Breast epithelium (tissue), 4 donors: ENCODE measurements around the gene PLEKHN1. TPM values are rescaled to one million over a fixed set of nuclear protein-coding genes. Genes with fewer than 3 reads are reported as not detected.

Experiments used
- DNase-seq, 2 donors: peaks; one replicate each; pipeline ENCODE4 v3.0.0-alpha.2; 2019; ENCODE audit warnings: low spot score in 2 of 2
- H3K27ac ChIP-seq, 2 donors: fragments of 200-600 bp; sonication (generic) in 1 of 2; one replicate each; pipeline ENCODE4 v1.5.1; 2016 to 2019; ENCODE audit warnings: mild to moderate bottlenecking in 1 of 2
- H3K27me3 ChIP-seq, 2 donors: fragments of 200-600 bp; sonication (generic) in 1 of 2; one replicate each; pipeline versions ENCODE4 v1.5.1 to v1.6.0; 2017 to 2019; ENCODE audit warnings: control low read depth in 1 of 2, mild to moderate bottlenecking in 1 of 2
- H3K36me3 ChIP-seq: fragments of 200-600 bp; one replicate; pipeline ENCODE4 v1.5.1; 2019
- H3K4me1 ChIP-seq, 2 donors: fragments of 200-600 bp; sonication (generic); one replicate each; pipeline ENCODE4 v1.5.1; 2016 to 2019; ENCODE audit warnings: control low read depth in 1 of 2
- H3K4me3 ChIP-seq, 3 donors: fragments of 200-600 bp; sonication (generic); 1 replicate in 2 of 3; 2 replicates in 1 of 3; pipeline ENCODE4 v1.5.1; 2016 to 2019; ENCODE audit warnings: mild to moderate bottlenecking in 3 of 3, moderate library complexity in 2 of 3
- H3K9me3 ChIP-seq, 2 donors: fragments of 200-600 bp; sonication (generic) in 1 of 2; one replicate each; pipeline ENCODE4 v1.5.1; 2016 to 2019; ENCODE audit warnings: control low read depth in 1 of 2
- CTCF ChIP-seq, 3 donors: fragments of 450-650 bp; IDR thresholded peaks; one replicate each; pipeline ENCODE4 v1.5.1; 2016 to 2017; ENCODE audit warnings: antibody characterized with exemption in 3 of 3, mild to moderate bottlenecking in 3 of 3, moderate library complexity in 3 of 3
- POLR2A ChIP-seq: fragments of 450-650 bp; IDR thresholded peaks from one replicate; pipeline ENCODE4 v1.6.1; 2016; ENCODE audit warnings: antibody characterized with exemption, mild to moderate bottlenecking, moderate library complexity
- POLR2AphosphoS5 ChIP-seq, 3 donors: sonication (generic); formaldehyde crosslinking; IDR thresholded peaks; one replicate each; pipeline ENCODE4 v1.6.1; 2017; ENCODE audit warnings: antibody characterized with exemption in 3 of 3
- intact Hi-C: fragments of 100-400 bp; cut with DNase I; formaldehyde crosslinking; loops from one replicate; pipeline ENCODE4 v1.15.1; 2023; ENCODE audit warnings: low total_unique reads
- total RNA-seq, 3 donors: library from RNA; depleted of rRNA; stranded (reverse); fragments of >200 nt; gene quantifications; one replicate each; pipeline ENCODE4 v1.1.0, GENCODE V29; 2016

The PLEKHN1 gene
- total RNA-seq, 3 donors from 2014 or later: 0.16 to 2.8 (median 1.6) TPM

- no peak for DNase-seq
- TF ChIP-seq POLR2A (no peak), CTCF (IDR thresholded peaks at IDR 0.05) (no peak), POLR2AphosphoS5 (IDR thresholded peaks at IDR 0.05) (no peak)
- no peaks in the 10 kb centered on the region for H3K9me3 ChIP-seq
- H3K4me3 ChIP-seq: no peak overlapping the region
- H3K27me3 ChIP-seq: peaks cover 17 to 85% of the 10 kb centered on the region in 2 donors
- peaks cover 7 to 19% of the 10 kb centered on the region in 2 donors for H3K4me1 ChIP-seq
- no peaks in the 10 kb centered on the region for H3K36me3 ChIP-seq
- intact Hi-C loops: no loop called here
- no peak overlapping the region for H3K27ac ChIP-seq
Observed at GRCh38 chr1:918843-919242, 47.4 kb upstream of the PLEKHN1 start.

GRCh38 chr1:919271-919872 lies 46.9 kb upstream of the PLEKHN1 start:
- H3K9me3 ChIP-seq: no peaks in the 10 kb centered on the region
- H3K27me3 ChIP-seq: peaks cover 13 to 80% of the 10 kb centered on the region in 2 donors
- TF ChIP-seq CTCF (IDR thresholded peaks at IDR 0.05) (no peak), POLR2A (no peak), POLR2AphosphoS5 (IDR thresholded peaks at IDR 0.05) (no peak)
- no peak overlapping the region for H3K4me3 ChIP-seq
- intact Hi-C loops: no loop called here
- H3K27ac ChIP-seq: no peak overlapping the region
- no peak for DNase-seq
- no peaks in the 10 kb centered on the region for H3K36me3 ChIP-seq
- peaks cover 10 to 19% of the 10 kb centered on the region in 2 donors for H3K4me1 ChIP-seq

DNA sequence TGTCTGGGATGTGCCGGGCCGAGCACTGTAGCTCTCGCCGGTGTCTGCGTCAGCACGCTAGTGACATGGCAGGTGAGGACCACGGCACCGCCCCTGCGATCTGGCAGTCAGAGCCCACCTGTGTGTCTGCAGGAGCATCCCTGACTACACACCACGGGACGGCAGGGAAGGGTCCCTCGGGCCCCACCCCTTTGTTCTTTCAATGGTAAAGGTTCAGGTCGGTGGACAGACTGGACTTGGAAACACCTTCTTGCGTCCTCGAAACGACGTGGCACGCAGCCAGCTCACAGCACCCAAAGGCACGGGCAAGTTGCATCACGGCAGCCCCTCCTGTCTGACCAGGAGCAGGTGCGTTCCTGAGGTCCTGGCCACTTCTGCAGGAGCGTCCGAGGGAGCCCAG lies 46.3 kb upstream of the PLEKHN1 start:
- TF ChIP-seq CTCF (IDR thresholded peaks at IDR 0.05) (no peak), POLR2AphosphoS5 (IDR thresholded peaks at IDR 0.05) (no peak), POLR2A (no peak)
- Histone ChIP-seq H3K36me3 (no peaks in the 10 kb centered on the region), H3K27me3 (peaks cover 13 to 84% of the 10 kb centered on the region in 2 donors), H3K4me3 (peak overlapping the region in 1 of 3 donors; percentile 33), H3K9me3 (no peaks in the 10 kb centered on the region), H3K27ac (no peak overlapping the region), H3K4me1 (peaks cover 16 to 19% of the 10 kb centered on the region in 2 donors)
- intact Hi-C loops: loop anchor here (1.0 kb wide), 1 partner anchor 12 kb away; no protein-coding TSS in a partner anchor
- no peak for DNase-seq

DNA sequence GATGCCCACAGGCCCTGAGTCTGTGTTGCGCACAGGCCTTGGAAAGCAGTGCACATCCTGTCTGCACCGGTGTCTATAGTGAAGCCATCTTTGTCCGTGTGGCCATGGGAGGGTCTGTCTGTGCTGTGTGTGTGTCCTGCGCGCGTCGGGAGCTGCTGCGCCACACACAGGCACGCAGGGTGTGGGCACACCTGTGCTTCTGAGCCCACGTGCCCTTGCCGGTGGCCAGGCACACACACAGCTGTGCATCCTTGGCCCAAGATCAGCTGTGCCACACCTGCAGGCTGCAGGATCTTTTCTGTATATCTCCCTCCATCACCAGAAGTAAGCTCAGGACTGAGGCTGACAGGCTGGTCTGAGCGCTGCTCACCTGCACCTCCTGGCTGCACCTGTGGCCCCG lies 45.8 kb upstream of the PLEKHN1 start:
- H3K27me3 ChIP-seq: peaks cover 12 to 83% of the 10 kb centered on the region in 2 donors
- no peaks in the 10 kb centered on the region for H3K9me3 ChIP-seq
- H3K4me1 ChIP-seq: peaks cover 21% of the 10 kb centered on the region in 2 donors
- TF ChIP-seq CTCF (IDR thresholded peaks at IDR 0.05): no peak
- no peak for TF ChIP-seq POLR2A
- TF ChIP-seq POLR2AphosphoS5 (IDR thresholded peaks at IDR 0.05): no peak
- intact Hi-C loops: loop anchor here (1.0 kb wide), 1 partner anchor 12 kb away; no protein-coding TSS in a partner anchor
- no peaks in the 10 kb centered on the region for H3K36me3 ChIP-seq
- no peak overlapping the region for H3K27ac ChIP-seq
- H3K4me3 ChIP-seq: peak overlapping the region in 1 of 3 donors; percentile 33
- DNase-seq: no peak

DNA sequence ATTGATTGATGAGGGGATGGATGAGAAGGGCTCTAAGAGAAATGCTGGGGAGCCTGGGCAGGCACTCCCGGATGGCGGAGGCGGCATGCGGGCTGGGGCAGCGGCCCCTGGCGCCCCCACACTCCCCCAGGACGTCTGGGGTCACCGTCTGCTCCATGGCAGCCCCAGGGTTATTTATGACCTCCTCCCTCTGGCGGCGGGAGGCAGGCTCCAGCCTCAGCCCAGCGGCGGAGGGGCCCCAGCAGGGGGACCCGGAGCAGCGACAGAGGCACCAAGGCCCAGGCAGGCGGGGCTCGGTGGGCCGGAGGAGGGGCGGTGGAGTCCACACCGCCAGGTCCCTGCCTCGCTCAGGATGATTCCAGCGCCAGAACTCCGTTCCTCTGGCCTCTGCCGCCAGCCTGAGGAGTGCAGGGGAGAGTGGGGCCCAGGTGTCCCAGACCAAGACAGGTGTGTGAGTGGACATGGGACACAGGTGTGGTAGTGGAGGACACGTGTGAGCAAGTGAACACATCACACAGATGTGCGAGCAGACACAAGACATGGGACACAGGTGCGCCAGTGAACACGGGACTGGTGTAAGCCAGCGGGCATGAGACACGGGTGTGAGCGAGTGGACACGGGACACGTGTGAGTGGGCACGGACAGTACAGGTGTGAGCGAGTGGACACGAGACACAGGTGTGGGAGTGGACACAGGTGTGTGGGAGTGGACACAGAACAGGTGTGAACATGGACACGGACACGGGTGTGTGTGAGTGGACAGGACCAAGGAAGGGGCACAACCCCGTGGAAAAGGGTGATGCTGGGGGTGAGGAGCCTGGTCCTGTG lies 45.1 kb upstream of the PLEKHN1 start:
- Histone ChIP-seq H3K4me1 (peaks cover 22 to 27% of the 10 kb centered on the region in 2 donors), H3K4me3 (peak overlapping the region in 1 of 3 donors; percentile 33), H3K36me3 (no peaks in the 10 kb centered on the region), H3K9me3 (no peaks in the 10 kb centered on the region), H3K27ac (no peak overlapping the region), H3K27me3 (peaks cover 15 to 83% of the 10 kb centered on the region in 2 donors)
- intact Hi-C loops: no loop called here
- TF ChIP-seq CTCF (IDR thresholded peaks at IDR 0.05) (no peak), POLR2A (no peak), POLR2AphosphoS5 (IDR thresholded peaks at IDR 0.05) (no peak)
- DNase-seq: no peak
